SK-N-DZ (cell line): ENCODE measurements around the gene C1QTNF6.
"Not testable (repeated sequence)": the region's sequence is repeated elsewhere in the genome, so short reads cannot be mapped to it uniquely, and the experiment has no call there.

Experiments
- DNase-seq: peaks from one replicate; pipeline ENCODE4 v3.0.0-alpha.2; 2015; ENCODE audit warnings: low spot score

Gene C1QTNF6

DNA sequence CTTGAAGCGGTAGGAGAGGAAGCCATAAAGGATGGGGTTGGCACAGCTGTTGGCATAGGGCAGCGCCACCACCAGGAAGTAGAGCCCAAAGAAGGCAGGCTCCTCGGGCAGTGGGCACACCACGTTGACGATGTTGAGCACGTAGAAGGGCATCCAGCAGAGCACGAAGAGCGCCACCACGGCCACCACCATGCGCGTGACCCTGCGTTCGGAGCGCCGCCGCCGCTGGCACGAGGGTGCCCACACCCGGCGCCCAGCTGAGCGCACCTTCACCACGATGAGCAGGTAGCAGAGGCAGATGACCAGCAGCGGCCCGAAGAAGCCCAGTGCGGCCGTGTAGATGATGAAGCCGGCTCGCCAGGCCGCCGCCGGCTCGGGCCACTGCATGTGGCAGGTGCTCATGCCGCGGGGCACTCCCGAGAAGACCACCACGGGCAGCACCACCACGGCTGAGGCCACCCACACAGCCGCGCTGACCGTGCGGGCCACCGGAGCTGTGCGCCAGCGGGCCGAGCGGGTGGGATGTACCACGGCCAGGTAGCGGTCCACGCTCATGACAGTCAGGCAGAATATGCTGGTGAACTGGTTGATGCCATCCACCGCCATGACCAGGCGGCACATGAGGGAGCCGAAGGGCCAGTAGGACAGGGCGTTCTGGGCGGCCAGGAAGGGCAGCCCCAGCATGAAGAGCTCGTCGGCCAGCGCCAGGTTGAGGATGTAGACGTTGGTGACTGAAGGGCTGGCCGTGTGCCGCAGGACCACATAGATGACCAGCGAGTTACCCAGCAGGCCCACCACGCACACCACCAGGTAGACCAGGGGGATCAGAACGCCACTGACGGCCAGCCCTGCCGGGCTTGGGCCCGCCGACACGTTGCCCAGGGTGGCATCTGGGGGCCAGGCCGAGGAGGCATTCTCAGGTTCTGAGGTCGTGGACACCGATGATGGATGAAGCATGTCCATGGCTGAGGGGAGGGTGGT lies 19.1 kb upstream of the C1QTNF6 start:
- no peak for DNase-seq

DNA sequence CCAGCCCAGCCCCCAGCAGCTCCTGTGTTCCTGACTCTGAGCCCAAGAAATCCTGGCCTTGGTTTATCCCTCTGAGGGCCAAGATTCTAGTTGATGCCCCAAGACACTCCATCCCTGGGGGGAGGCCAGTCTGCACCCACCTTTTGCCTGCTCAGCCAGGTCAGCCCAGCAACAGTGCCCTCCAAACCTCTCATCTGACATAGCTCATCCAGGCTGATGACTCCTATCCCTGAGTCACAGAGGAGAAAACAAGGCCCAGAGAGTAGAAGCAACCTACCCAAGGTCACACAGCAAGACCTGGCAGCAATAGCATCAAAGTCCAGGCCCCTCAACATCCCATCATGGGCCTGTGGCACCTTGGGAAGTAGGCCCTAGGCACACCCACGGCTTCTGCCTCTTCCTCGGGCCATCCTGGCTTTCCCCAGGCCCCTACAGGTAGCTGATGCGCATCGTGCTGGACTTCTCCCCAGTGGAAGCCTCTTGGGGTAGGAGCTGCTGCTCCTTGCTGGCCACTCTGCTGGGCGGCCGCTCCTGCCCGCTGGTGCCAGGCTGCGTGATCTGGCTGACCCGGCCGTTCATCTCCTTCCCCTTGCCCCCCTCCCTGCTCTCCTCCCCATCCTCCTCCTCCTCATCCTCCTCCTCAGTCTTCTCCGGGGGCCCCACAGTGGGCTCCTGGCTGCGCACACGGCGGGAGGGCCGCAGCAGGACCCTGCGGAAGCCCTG lies 18.2 kb upstream of the C1QTNF6 start:
- no peak for DNase-seq

DNA sequence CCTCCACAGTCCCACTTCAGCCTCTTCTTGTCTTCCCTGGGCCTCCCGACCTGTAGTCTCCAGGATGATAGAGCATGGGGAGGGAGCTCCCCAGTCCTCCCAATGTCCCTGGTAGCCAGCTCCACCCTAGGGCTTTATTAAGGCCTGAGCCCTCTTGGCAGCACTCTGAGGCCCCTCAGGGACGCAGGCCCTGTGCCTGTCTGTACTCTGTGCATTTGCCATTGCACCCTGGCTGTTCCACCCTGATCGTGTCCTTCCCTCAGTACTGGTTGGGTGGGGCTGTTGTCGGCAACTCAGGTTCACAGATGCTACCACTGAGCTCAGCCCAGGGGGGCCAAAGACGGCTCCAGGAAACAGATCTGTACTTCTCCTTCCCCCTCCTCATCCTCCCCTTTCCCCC lies 17.0 kb upstream of the C1QTNF6 start:
- DNase-seq, result no peak

DNA sequence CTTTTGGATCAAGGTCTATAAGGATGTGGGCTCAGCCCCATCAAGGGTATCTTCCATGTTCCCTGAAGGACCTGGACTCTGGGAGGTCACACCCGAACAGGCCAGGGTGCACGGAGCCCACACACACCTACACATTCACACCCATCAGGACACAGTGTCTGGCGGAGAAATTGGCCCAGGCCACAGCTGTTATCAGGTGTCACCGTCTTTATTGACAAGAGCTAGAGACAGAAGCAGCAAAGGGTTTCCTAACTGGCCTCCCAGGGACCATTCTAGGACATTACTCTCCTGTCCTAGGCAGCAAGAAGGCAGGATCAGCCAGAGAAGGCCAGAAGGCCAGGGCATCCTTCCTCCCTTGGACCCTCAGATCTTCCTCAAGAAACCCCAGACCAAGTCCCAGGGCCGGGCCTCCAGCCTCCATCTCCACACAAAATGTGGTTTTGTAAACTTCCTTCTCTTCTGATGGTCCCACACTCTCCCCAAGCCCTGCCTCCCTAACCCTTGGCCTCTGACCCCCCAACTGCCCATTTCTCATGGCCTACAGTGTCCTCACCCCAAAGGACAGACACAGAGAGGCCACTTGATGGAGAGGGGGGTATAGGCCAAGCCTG lies 16.1 kb upstream of the C1QTNF6 start:
- no peak for DNase-seq

DNA sequence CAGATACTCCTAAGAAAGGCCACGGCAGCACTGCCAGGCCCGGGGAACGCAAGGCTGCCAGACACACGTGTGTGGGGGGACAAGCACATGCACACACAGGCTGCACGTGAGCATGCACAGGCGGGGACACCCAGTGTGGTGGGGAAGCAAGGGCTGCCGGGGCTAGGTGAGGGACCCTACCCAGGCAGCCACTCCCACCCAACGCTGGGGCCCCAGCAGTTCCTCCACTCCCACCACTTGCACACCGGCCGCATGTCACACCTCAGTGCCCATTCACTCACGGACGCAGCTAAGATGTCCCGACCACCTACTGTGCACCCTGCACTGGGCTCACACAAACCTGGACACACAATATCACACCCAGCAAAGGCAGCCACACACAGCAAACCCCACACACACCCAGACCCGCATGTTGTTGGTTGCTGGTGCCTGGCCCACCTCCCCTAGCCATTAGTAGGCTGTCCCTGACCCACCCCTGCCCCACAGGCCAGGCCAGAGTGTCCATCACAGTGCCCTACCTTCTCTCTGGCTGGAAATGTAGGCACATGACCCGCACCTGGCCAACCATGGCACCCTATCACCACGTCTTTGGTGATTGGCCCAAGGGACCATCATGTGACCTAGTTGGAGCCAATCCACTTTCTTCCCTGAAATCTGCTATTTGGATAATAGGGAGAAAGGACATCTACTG lies 15.5 kb upstream of the C1QTNF6 start:
- DNase-seq, result no peak

DNA sequence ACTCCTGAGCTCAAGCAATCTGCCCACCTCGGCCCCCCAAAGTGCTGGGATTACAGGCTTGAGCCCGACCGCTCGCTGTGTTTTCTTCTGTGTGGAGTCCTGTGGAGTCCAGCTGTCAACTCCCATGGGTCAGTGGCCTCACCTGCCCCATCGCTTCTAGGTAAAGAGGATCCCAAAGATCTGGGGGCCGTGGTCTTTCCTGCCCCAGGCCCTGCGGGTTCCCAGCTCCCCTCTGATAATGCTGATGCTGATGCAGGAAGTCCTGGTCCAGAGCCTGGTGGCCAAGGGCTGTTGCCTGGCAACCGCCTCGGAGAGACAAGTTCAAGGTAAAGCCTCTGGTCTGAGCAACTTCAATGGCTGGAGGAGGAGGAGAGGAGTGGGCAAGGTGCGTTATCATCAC lies 14.7 kb upstream of the C1QTNF6 start:
- DNase-seq, result no peak

DNA sequence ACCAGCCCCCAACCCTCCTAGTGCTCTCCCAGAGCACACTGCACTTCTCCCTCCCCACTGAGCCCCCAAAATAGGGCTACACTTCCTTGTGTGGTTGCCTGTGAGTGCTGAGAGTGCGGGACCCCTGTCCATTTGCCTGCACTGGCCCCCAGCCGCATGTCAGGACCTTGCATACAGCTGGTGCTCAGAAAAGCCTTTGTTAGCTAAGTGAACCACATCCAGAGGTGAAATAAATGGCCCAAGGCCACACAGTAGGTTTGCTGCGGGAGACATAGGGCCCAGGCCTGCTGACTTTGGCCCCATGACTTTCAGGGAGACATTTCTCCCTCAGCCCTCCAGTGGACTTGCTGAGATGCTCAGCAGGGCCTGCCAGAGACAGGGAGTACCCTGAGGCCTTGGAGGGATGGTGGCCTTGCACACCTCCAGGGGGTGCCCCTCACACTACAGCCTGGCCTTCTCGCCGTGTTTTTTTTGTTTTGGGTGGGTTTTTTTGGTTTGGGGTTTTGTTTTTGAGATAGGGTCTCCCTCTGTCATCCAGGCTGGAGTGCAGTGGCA lies 14.0 kb upstream of the C1QTNF6 start:
- DNase-seq, result no peak

DNA sequence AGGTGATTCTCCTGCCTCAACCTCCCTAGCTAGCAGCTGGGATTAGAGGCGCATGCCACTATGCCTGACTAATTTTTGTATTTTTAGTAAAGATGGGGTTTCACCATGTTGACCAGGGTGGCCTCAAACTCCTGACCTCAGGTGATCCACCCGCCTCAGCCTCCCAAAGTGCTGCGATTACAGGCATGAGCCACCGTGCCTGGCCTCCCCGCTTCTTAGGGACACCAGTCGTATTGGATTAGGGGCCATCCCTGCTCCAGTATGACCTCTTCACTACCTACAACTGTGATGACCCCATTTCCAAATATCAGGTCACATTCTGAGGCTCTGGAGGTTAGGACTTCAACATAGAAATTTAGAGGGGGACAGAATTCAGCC lies 13.4 kb upstream of the C1QTNF6 start:
- not testable (repeated sequence) for DNase-seq

DNA sequence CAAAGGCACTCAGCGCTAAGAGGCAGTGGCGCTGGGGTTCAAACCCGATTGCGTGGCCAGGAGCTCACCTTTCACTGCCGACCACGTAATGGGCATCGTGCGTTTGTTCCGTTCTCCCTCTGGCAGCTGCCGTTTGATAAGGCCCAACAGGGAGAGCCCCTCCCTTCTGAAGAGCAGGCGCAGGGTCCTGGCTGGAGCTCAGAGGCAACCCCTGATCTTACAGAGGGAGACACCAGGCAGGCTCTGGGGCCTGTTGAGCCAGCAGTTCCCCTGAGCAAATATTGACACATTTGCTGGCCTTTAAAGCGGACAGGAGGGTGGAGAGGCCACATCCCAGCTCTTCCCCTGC lies 11.7 kb upstream of the C1QTNF6 start:
- no peak for DNase-seq

DNA sequence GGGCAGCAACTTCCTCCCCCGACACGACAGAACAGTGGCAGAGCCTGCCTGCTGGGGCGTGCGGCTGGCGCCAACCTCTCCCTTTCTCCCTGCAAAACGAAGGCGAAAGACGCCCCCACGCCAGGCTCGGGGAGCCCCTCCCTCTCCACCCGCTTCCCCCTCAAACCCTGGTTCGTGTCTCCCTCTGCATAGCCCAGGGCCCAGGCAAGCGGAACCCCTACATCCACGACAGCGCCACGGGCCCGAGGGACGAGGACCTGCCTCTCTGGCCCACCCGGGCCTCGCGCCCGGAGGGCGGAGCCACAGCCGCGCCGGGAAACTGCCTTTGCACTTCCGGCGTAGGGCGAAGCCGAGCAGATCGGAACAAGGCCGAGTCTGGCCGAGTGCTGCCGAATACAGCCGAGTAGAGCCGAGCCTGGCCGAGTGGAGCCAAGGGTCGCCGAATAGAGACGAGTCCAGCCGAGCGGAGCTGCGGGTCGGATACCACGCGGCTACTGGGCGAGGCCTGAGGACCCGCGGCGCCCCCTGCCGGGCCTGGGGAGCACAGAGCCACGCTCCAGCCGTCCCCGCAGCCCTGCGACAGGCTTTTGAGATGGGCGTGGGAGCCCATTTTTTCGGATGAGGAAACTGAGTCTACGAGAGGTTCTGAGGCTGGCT lies 11.2 kb upstream of the C1QTNF6 start:
- peak; percentile 97 for DNase-seq

DNA sequence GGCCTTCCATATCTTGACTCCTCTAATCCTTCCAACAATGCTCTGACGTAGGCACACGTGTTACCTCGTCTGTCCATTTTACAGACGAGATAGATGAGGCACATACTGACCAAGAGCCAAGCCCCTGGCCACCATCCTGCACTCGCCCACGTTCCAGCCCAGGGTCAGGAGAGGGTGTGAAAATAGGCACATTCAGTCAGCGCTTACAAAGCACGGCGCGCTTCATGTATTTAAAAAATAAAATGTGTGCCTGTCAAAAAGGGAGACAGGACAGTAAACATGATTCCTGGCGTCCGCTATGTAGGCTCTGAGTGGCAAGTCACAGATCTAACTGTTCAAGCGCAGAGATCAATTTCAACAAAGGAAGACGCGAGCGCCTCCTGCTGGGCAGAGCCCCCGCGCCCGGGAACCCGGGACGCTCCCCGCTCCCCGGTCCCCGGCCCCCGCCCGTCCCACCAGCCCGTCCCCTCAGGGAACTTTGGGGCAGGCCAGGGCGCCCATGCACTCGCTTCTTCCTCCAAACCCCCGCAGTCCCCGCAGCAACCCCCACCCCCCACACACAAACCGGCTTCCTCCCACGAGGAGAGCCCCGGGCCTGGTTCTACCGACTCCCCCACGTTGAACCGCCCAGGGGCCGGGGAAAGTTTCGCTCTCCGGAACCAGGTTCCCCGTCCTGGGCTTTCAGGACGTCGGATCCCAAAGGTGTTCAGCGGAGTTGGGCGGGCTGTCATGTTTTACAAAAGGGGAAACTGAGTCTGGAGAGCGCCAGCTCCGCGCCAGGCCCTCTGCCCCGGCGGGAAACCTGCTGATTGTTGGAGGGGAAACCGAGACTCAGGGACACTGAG lies 10.4 kb upstream of the C1QTNF6 start:
- DNase-seq, result peak; percentile 52

DNA sequence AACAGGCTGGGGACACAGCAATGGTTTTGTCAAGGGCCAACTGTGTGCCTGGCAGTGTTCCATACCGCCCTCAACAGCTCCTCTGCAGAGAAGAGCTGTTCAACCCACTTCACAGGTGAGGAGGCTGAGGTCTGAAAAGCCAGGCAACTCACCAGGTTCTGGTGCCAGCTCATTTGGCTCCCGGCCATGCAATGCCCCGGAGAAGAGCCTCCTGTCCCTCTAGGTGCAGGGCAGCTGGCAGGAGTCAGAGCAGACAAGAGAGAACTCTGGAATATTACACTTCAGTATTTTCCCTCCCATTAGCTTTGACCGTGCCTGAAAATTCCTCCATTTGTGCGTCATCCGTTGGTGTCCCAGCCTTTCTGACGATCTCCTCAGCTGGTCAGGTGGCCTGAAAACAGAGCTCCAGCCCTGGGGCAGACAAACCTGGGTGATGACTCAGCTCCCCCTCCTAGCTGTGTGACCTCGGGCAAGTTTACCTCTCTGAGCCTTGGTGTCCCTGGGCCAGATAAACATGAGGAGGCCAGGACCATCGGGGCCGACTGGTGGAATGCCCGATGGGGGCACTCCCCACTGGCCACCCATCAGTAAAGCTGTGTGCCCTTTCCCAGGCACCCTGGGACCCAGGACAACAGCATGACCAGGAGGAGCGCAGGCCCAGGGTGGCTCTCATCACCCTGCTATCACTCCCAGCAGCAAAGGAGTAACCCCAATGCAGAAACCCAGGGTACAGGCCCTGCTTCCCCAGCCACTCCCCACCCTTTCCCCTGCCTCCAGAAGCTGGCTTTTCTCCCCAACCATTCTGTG lies 9.6 kb upstream of the C1QTNF6 start:
- no peak for DNase-seq

DNA sequence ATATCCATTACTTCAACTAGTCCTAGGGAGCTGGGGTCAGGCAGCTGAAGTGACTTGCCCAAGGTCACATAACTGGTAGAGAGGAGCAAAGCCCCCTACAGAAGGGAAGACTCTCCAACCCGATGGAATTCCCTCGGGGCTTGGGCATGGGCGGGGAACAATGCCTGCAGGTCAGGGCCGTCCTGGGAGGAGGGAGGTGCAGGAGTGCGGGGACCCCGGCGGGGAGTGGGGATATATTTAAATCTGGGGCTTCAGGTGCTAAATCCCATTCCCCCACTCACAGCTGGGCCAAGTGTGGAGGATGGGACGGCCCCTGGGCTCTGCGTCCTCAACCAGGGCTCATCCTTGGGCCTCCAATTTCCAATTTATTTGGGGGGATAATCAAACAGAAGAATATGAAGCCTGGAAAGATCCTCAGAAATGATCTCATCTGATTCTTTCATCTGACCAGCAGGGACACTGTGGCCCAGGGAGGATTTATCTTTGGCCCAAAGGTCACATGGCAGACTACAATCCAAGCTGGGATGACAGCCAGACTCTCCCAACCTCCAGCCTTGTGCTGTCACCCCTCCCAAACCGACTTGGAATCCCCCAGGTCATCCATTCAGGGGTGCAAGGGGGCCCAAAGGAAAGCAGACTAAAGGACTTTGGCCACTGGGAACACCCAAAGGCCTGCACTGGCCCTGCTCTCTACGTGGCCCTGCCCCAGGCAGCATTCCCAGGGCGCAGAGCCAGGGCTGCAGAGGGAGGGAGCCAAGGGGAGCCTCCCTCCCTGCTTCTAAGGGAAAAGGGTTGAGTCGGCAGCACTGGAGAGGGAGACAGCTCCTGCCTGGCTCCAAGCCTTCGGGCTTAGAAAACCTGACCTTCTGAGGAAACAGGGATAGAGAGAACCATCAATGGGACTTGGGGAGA lies 8.7 kb upstream of the C1QTNF6 start:
- DNase-seq, result no peak

DNA sequence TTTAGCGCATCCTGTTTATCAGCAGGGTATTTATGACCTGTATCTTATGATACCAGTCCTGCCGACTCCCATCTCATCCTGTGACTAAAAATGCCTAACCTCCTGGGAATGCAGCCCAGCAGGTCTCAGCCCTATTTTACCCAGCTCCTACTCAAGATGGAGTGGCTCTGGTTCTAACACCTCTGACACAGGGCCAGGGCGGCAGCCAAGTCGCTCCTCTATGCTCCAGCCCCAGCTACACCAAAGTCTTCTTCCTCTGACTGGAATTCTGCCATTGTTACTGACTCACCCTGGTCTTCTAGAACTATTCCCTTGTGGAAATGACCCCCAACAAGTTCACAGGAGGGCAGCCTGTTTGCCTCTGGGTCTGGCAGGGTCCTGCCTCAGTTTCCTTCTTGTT lies 7.9 kb upstream of the C1QTNF6 start:
- DNase-seq, result no peak

DNA sequence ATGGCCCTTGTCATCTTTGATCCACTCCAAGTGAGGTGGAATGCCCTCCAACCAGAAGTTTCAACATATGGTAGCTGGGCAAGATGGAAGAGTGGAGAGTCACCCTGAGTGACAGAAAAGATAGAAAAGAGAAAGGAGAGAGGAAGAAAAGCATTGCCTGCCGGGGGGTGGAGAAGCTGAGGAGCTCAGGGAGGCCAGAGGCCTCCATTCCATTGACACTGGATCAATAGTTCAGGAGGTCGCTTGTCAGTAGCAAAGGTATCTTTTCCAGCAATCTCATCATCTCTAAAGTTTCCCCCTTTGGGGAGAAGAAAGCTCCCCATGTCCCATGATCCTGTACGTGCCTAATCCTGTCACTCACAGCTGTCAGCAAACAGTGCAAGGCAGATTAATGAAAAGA lies 6.7 kb upstream of the C1QTNF6 start:
- no peak for DNase-seq

DNA sequence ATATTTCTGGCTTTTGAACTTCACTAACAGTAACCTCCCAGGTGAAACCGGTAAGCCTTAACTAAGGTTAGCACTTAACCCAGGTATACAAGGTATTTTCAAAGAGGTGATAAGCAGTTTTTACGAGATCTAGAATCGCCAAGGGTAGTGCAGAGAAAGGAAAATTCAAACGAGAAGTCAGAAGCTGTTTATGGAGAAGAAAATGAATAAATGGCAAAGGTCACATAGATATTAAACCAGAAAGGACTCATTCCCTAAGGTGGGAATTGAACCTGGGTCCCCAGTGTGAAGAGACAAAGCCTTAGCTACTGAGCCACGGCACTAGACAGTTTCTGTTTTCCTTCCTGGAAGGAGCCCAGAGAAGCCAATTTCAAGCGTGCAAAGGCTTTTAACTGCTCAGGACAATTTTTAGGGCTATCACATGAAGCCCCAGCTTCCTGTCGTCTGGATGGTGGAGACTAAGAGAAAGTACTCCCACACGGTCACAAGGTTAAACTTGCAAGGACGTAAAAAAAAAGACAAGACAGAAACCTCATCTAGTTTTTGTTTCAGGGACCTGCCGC lies 5.7 kb upstream of the C1QTNF6 start:
- no peak for DNase-seq

DNA sequence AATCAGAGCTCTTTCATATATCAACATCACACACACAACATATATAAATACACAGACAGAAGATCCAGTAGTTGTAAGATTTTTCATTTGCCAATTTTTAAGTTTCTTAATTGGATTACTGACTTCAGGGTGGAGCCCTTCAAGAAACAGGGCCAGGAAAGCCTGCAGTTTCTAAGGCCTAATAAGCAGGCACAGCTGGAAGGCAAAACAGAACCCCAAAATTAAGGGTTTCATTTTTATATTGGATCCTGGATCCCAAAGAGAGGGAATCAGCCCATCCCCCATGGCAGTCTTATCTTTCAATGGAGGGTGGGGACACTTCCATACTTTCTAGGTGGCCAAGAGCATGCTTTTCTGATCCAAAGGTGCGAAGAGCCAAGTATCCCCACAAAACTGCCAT lies 4.7 kb upstream of the C1QTNF6 start:
- no peak for DNase-seq

DNA sequence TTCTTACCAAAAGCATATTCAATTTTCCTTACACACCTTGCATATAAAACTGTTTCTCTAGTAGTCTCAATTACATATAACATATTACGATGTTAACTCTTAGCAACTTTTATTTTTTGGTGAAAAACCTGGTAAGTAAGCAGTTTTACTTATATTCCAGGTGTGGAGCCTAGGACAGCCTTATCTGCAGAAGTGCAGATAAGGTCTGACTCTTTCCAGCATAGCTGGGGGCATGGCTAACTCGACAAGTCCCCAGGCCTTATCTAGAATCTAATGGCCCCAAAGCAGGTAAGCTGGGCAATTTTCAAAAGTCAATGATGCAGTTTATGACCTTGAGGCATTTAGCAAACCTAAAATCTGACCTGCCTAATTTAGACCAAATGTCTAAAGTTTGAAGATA lies 4.2 kb upstream of the C1QTNF6 start:
- DNase-seq, result no peak
